ENCODE results near the gene RNU2-63P. TPM values are rescaled to one million over a fixed set of nuclear protein-coding genes. Genes with fewer than 3 reads are reported as not detected.

Gene RNU2-63P
- total and polyA plus RNA-seq, 2 of the 8 experiments (the other 6 are each of a cell fraction or from before 2014, with no cell fraction given), result 6.6 TPM; not detected in 1

- Histone ChIP-seq H2AFZ (ENCODE audit: low read length) (peak within 1 kb of the TSS; percentile 62; the same call in 1 of the 2 replicates), H2BK15ac (ENCODE audit: low read length) (peak within 1 kb of the TSS; percentile 61; the same call in 1 of the 2 replicates), H3K14ac (ENCODE audit: insufficient read length) (no peak within 1 kb of the TSS), H3K79me2 (ENCODE audit: control insufficient read depth in 1 of 2, insufficient read depth in 2 of 2, low read length in 2 of 2) (peaks cover 4 to 24% of the 10 kb centered on the region in 2 experiments; a peak in 3 of 4 replicates), H2BK20ac (ENCODE audit: low read length) (no peak within 1 kb of the TSS), H3K27me3 (replicated peaks in 1 of 4; ENCODE audit: control insufficient read depth in 3 of 4, extremely low read depth in 1 of 4, insufficient read depth in 3 of 4, low read length in 3 of 4) (no peaks in the 10 kb centered on the region), H4K5ac (ENCODE audit: insufficient read length, low read depth, low read length) (peak within 1 kb of the TSS; percentile 55), H3K23ac (ENCODE audit: insufficient read length) (no peak within 1 kb of the TSS), H3K4me3 (ENCODE audit: extremely low read depth in 1 of 4, insufficient read depth in 2 of 4, low read depth in 3 of 4, low read length in 4 of 4) (peak within 1 kb of the TSS; percentile 88 to 99 (median 93)), H2AK5ac (ENCODE audit: low read depth, low read length) (no peak within 1 kb of the TSS; the same call in 1 of the 2 replicates), H3K79me1 (ENCODE audit: low read depth, low read length) (0 out of 2 replicates have a peak, but pooled peaks cover 3% of the 10 kb centered on the region), H3K4me2 (ENCODE audit: insufficient read depth in 1 of 2, low read depth in 2 of 2, low read length in 2 of 2) (peak within 1 kb of the TSS; percentile 72 to 84), H3K4me1 (replicated peaks in 1 of 4; ENCODE audit: control insufficient read depth in 3 of 4, insufficient read depth in 4 of 4, low read length in 3 of 4) (peaks cover 0 to 9% (median 4%) of the 10 kb centered on the region in 4 experiments; a peak in 5 of 7 replicates), H4K20me1 (replicated peaks in 1 of 2; ENCODE audit: control insufficient read depth in 1 of 2, insufficient read depth in 2 of 2, low read length in 2 of 2) (peaks cover 0 to 6% of the 10 kb centered on the region in 2 experiments), H3K4ac (replicated peaks; ENCODE audit: insufficient read length, low read depth, low read length) (no peak within 1 kb of the TSS), H3K27ac (ENCODE audit: low read depth, low read length) (peak within 1 kb of the TSS; percentile 84), H2BK12ac (ENCODE audit: low read depth, low read length) (no peak within 1 kb of the TSS), H3K36me3 (ENCODE audit: control insufficient read depth in 2 of 4, insufficient read depth in 4 of 4, low read length in 3 of 4) (peaks cover 0 to 12% (median 0%) of the 10 kb centered on the region in 4 experiments; a peak in 1 of 8 replicates), H3K9ac (replicated peaks in 1 of 4; ENCODE audit: extremely low read depth in 1 of 4, low read depth in 3 of 4, low read length in 3 of 4) (peak within 1 kb of the TSS; percentile 71 to 92 (median 86)), H3K18ac (ENCODE audit: extremely low read depth, low read length) (peak within 1 kb of the TSS; percentile 82), H3K9me3 (ENCODE audit: insufficient read depth in 2 of 2, low read depth in 1 of 2, low read length in 1 of 2) (no peaks in the 10 kb centered on the region), H4K8ac (ENCODE audit: extremely low read depth, insufficient read depth, low read length) (peak within 1 kb of the TSS; percentile 97), H2BK120ac (replicated peaks; ENCODE audit: low read depth, low read length) (no peak within 1 kb of the TSS), H3K23me2 (ENCODE audit: low read depth, low read length) (no peaks in the 10 kb centered on the region; the same call in 1 of the 2 replicates), H4K91ac (replicated peaks; ENCODE audit: insufficient read length, low read length) (peak within 1 kb of the TSS; percentile 17), H3K56ac (replicated peaks; ENCODE audit: insufficient read length, low read depth, low read length) (peak within 1 kb of the TSS; percentile 80), H2BK5ac (ENCODE audit: low read depth, low read length) (peak within 1 kb of the TSS; percentile 25; the same call in 1 of the 2 replicates)
- 1% methylated on average over 64 of the region's 77 CpGs; no CpG with 5 or more reads in 1 of the 2 experiments for WGBS, 2 experiments (ENCODE audit: extremely low coverage in 1 of 2, insufficient coverage in 1 of 2, insufficient read length in 1 of 2, insufficient replicate concordance in 2 of 2, low coverage in 1 of 2, low lambda C conversion rate in 2 of 2, missing lambda C conversion rate in 1 of 2)
- POLR2A ChIA-PET (ENCODE audit: partially characterized antibody), result interaction anchor here (0.9 to 2.4 kb wide), 9 partner anchors 14 to 118 kb away, joined by 3 to 26 read pairs (median 4); partner anchors contain the start of gene RNU2-63P
- FAIRE-seq, result no peak
- DNase-seq (ENCODE audit: low read depth in 1 of 2, low spot score in 2 of 2), result peak; percentile 93
- CTCF ChIA-PET (ENCODE audit: partially characterized antibody), result interaction anchor here (1.2 to 1.6 kb wide), 4 partner anchors 10 to 136 kb away, joined by 3 to 4 read pairs (median 4); no protein-coding TSS in a partner anchor
- TF ChIP-seq POLR2AphosphoS5 (IDR thresholded peaks at IDR 0.05; ENCODE audit: low read depth, low read length) (peak; percentile 93), CBX8 (IDR thresholded peaks at IDR 0.05; ENCODE audit: borderline replicate concordance, low read depth, low read length) (no peak), YY1 (IDR thresholded peaks at IDR 0.05; ENCODE audit: low read depth, low read length) (peak; percentile 88), ZNF274 (IDR thresholded peaks at IDR 0.05; ENCODE audit: borderline replicate concordance, extremely low read depth, low read length) (no peak), E2F6 (IDR thresholded peaks at IDR 0.05) (no peak), GABPA (IDR thresholded peaks at IDR 0.05; ENCODE audit: borderline replicate concordance, insufficient read depth, low read length) (no peak), USF2 (IDR thresholded peaks at IDR 0.05; ENCODE audit: low read length) (no peak), KDM4A (IDR thresholded peaks at IDR 0.05; ENCODE audit: low read depth, low read length, severe bottlenecking) (peak; percentile 55), TEAD4 (IDR thresholded peaks at IDR 0.05; ENCODE audit: low read depth, low read length) (no peak)
Measured at GRCh38 chr2:88055371-88056128, 39.2 kb upstream of the RNU2-63P start, which contains the start of gene KRCC1. Gene KRCC1, minus strand, starts transcription at chr2:88055783. Its CDS starts 27,220 bp downstream, at chr2:88028563.

Measured in H1 (cell line).